HG03045 (cell line): ENCODE measurements around the gene PDE9A.

Experiments used
- ATAC-seq: cut with Tn5 transposase; IDR thresholded peaks from one replicate; pipeline ENCODE4 v1.9.1; 2021; ENCODE audit warnings: mild to moderate bottlenecking, moderate library complexity; ENCODE audit not compliant: unreplicated experiment

The PDE9A gene

GRCh38 chr21:42753804-42754203, 100.4 kb downstream of the PDE9A start:
- ATAC-seq: no peak

GRCh38 chr21:42754270-42754933, 101.0 kb downstream of the PDE9A start:
- ATAC-seq: no peak

- ATAC-seq: no peak
Measured at GRCh38 chr21:42755031-42755665, 101.7 kb downstream of the PDE9A start.

GRCh38 chr21:42755766-42756579, 102.6 kb downstream of the PDE9A start:
- no peak for ATAC-seq

GRCh38 chr21:42756580-42757250, 103.3 kb downstream of the PDE9A start:
- no peak for ATAC-seq

GRCh38 chr21:42757422-42757821, 104.0 kb downstream of the PDE9A start:
- no peak for ATAC-seq

- ATAC-seq: no peak
Measured at GRCh38 chr21:42757826-42758655, 104.6 kb downstream of the PDE9A start.

GRCh38 chr21:42758721-42759593, 105.5 kb downstream of the PDE9A start:
- no peak for ATAC-seq

GRCh38 chr21:42759594-42759927, 106.1 kb downstream of the PDE9A start:
- ATAC-seq: no peak

GRCh38 chr21:42760361-42760950, 107.0 kb downstream of the PDE9A start:
- no peak for ATAC-seq

- no peak for ATAC-seq
Measured at GRCh38 chr21:42760951-42761751, 107.7 kb downstream of the PDE9A start.

- no peak for ATAC-seq
Measured at GRCh38 chr21:42761776-42762335, 108.4 kb downstream of the PDE9A start.

- ATAC-seq: no peak
Measured at GRCh38 chr21:42763581-42764442, 110.4 kb downstream of the PDE9A start.

GRCh38 chr21:42764443-42764760, 111.0 kb downstream of the PDE9A start:
- no peak for ATAC-seq

- no peak for ATAC-seq
Measured at GRCh38 chr21:42764883-42765282, 111.5 kb downstream of the PDE9A start.

GRCh38 chr21:42765656-42766055, 112.2 kb downstream of the PDE9A start:
- ATAC-seq: no peak
